ENCODE measurements around the gene MND1.

The MND1 gene

DNA sequence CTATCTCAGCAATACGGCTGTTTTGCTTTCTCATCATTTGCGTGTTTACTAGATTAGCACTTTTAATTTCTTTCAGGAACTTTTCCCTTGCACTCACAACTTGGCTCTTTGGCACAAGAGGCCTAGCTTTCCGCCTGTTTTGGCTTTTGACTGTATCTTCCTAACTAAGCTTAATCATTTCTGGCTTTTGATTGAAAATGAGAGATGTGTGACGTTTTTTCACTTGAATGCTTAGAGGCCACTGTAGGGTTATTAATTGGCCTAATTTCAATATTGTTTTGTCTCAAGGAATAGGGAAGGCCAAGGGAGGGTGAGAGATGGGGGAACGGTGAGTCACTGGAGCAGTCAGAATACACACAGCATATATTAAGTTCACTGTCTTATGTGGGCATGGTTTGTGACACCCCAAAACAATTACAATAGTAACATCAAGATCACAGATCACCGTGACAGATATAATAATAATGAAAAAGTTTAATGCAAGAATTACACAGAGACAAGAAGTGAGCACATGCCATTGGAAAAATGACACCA lies 27.3 kb downstream of the MND1 start (continued):
- TF ChIP-seq TSHZ2 (CRISPR knock-in tag; IDR thresholded peaks at IDR 0.05) (no peak), CSDC2 (CRISPR knock-in tag; IDR thresholded peaks at IDR 0.05) (no peak)

DNA sequence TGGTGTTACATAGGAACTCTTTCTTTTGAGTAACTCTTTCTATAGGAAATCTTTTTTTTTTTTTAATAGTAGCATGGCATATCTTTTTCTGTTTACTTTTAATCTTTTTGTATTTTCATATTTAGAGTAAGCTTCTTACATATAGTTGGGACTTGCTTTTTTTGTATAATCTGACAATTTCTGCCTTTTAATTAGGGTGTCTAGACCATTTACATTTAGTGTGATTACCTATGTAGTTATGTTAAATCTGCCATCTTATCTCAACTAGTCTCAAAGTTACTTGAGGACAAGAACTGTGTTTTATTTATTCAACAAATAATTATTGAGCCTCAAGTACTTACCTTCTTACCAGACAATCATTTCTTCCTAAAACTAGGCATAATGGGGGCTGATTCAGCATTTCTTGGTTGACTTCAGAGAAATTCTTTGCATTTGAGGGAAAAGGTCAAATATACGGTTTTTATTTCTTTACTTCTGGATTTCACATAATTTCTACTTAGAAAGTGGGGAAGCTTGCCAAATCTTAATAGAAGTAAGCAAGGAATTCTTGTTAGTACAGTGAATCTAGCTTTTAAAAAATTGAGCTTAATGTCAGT lies 28.6 kb downstream of the MND1 start:
- no peak for ATAC-seq
- TF ChIP-seq CSDC2 (CRISPR knock-in tag; IDR thresholded peaks at IDR 0.05): no peak

GRCh38 chr4:153374442-153374841 lies 30.0 kb downstream of the MND1 start:
- no peak for TF ChIP-seq ZNF565 (CRISPR knock-in tag; conservative IDR thresholded peaks at IDR 0.05; ENCODE audit: low read depth)
- no peak for TF ChIP-seq ARNTL (CRISPR knock-in tag; IDR thresholded peaks at IDR 0.05; ENCODE audit: borderline replicate concordance, low read depth)
- TF ChIP-seq OSR1 (CRISPR knock-in tag; IDR thresholded peaks at IDR 0.05): no peak
- no peak for TF ChIP-seq SNAI2 (CRISPR knock-in tag; IDR thresholded peaks at IDR 0.05)
- TF ChIP-seq RARB (CRISPR knock-in tag; IDR thresholded peaks at IDR 0.05): no peak
- TF ChIP-seq PPARA (CRISPR knock-in tag; IDR thresholded peaks at IDR 0.05; ENCODE audit: borderline replicate concordance): no peak
- TF ChIP-seq ZNF70 (CRISPR knock-in tag; IDR thresholded peaks at IDR 0.05): no peak
- no peak for ATAC-seq

- TF ChIP-seq ZFP30 (CRISPR knock-in tag; IDR thresholded peaks at IDR 0.05): no peak
- no peak for TF ChIP-seq RARB (CRISPR knock-in tag; IDR thresholded peaks at IDR 0.05)
- TF ChIP-seq ISL1 (CRISPR knock-in tag; IDR thresholded peaks at IDR 0.05): no peak
- no peak for TF ChIP-seq CSRNP3 (CRISPR knock-in tag; IDR thresholded peaks at IDR 0.05)
- no peak for TF ChIP-seq TCF4 (CRISPR knock-in tag; IDR thresholded peaks at IDR 0.05; ENCODE audit: borderline replicate concordance)
- ATAC-seq: no peak
Measured at GRCh38 chr4:153375303-153375702, 30.8 kb downstream of the MND1 start.

- ATAC-seq: no peak
- TF ChIP-seq ZNF565 (CRISPR knock-in tag; conservative IDR thresholded peaks at IDR 0.05; ENCODE audit: low read depth) (no peak), GLIS3 (CRISPR knock-in tag; IDR thresholded peaks at IDR 0.05) (no peak), ESRRG (CRISPR knock-in tag; IDR thresholded peaks at IDR 0.05) (no peak), ZFP3 (CRISPR knock-in tag; IDR thresholded peaks at IDR 0.05) (no peak)
- TF ChIP-seq, protein P1, sequence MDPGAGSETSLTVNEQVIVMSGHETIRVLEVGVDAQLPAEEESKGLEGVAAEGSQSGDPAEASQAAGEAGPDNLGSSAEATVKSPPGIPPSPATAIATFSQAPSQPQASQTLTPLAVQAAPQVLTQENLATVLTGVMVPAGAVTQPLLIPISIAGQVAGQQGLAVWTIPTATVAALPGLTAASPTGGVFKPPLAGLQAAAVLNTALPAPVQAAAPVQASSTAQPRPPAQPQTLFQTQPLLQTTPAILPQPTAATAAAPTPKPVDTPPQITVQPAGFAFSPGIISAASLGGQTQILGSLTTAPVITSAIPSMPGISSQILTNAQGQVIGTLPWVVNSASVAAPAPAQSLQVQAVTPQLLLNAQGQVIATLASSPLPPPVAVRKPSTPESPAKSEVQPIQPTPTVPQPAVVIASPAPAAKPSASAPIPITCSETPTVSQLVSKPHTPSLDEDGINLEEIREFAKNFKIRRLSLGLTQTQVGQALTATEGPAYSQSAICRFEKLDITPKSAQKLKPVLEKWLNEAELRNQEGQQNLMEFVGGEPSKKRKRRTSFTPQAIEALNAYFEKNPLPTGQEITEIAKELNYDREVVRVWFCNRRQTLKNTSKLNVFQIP (CRISPR knock-in tag; IDR thresholded peaks at IDR 0.05; ENCODE audit: borderline replicate concordance, low read depth): no peak
Measured at GRCh38 chr4:153383131-153383530, 38.6 kb downstream of the MND1 start.

- no peak for ATAC-seq
- TF ChIP-seq ZNF8 (CRISPR knock-in tag; IDR thresholded peaks at IDR 0.05): no peak
- TF ChIP-seq GLIS3 (CRISPR knock-in tag; IDR thresholded peaks at IDR 0.05): no peak
- no peak for TF ChIP-seq TSHZ2 (CRISPR knock-in tag; IDR thresholded peaks at IDR 0.05)
- no peak for TF ChIP-seq SNAI2 (CRISPR knock-in tag; IDR thresholded peaks at IDR 0.05)
- no peak for TF ChIP-seq ESRRG (CRISPR knock-in tag; IDR thresholded peaks at IDR 0.05)
Measured at GRCh38 chr4:153384160-153384559, 39.7 kb downstream of the MND1 start.
